WTC11 (cell line): ENCODE data around the gene LYSMD3. TPM values are rescaled to one million over a fixed set of nuclear protein-coding genes. Genes with fewer than 3 reads are reported as not detected.

Experiments
- AFF4 ChIP-seq: sonication (generic); formaldehyde crosslinking; IDR thresholded peaks from 2 replicates; pipeline ENCODE4 v1.8.1; 2023; ENCODE audit warnings: mild to moderate bottlenecking, missing genetic modification reagents, borderline replicate concordance
- CREM ChIP-seq: sonication (generic); formaldehyde crosslinking; IDR thresholded peaks from 2 replicates; pipeline ENCODE4 v1.8.1; 2022; ENCODE audit warnings: mild to moderate bottlenecking, missing genetic modification reagents, moderate library complexity
- E2F5 ChIP-seq: sonication (generic); formaldehyde crosslinking; IDR thresholded peaks from 2 replicates; pipeline ENCODE4 v1.8.1; 2022; ENCODE audit warnings: mild to moderate bottlenecking, moderate library complexity, missing genetic modification reagents
- ETV6 ChIP-seq: sonication (generic); formaldehyde crosslinking; IDR thresholded peaks from 2 replicates; pipeline ENCODE4 v1.8.1; 2022; ENCODE audit warnings: mild to moderate bottlenecking, missing genetic modification reagents
- FOXJ3 ChIP-seq: sonication (generic); formaldehyde crosslinking; IDR thresholded peaks from 2 replicates; pipeline ENCODE4 v1.9.0; 2021; ENCODE audit warnings: missing genetic modification reagents, mild to moderate bottlenecking, borderline replicate concordance
- FOXK1 ChIP-seq: sonication (generic); formaldehyde crosslinking; IDR thresholded peaks from 2 replicates; pipeline ENCODE4 v1.8.0; 2022; ENCODE audit warnings: mild to moderate bottlenecking, moderate library complexity, missing genetic modification reagents
- IRF1 ChIP-seq: sonication (generic); formaldehyde crosslinking; IDR thresholded peaks from 2 replicates; pipeline ENCODE4 v1.8.0; 2023; ENCODE audit warnings: missing genetic modification reagents
- KAT7 ChIP-seq: sonication (generic); formaldehyde crosslinking; IDR thresholded peaks from 2 replicates; pipeline ENCODE4 v1.8.1; 2023; ENCODE audit warnings: missing genetic modification reagents, mild to moderate bottlenecking, borderline replicate concordance
- NFE2L1 ChIP-seq: sonication (generic); formaldehyde crosslinking; IDR thresholded peaks from 2 replicates; pipeline ENCODE4 v1.8.1; 2023; ENCODE audit warnings: missing genetic modification reagents
- NFYB ChIP-seq: sonication (generic); formaldehyde crosslinking; conservative IDR thresholded peaks from 2 replicates; pipeline ENCODE4 v1.8.0; 2022; ENCODE audit warnings: low read depth, missing genetic modification reagents
- PRDM15 ChIP-seq: sonication (generic); formaldehyde crosslinking; IDR thresholded peaks from 2 replicates; pipeline ENCODE4 v1.8.0; 2022; ENCODE audit warnings: missing genetic modification reagents
- RELA ChIP-seq: sonication (generic); formaldehyde crosslinking; IDR thresholded peaks from 2 replicates; pipeline ENCODE4 v1.8.1; 2022; ENCODE audit warnings: missing genetic modification reagents, mild to moderate bottlenecking, borderline replicate concordance
- RORB ChIP-seq: fragments of 250-450 bp; sonication (Bioruptor Pico); IDR thresholded peaks from 2 replicates; pipeline ENCODE4 v1.9.0; 2021; ENCODE audit warnings: mild to moderate bottlenecking
- SP1 ChIP-seq: sonication (generic); formaldehyde crosslinking; conservative IDR thresholded peaks from 2 replicates; pipeline ENCODE4 v1.8.1; 2022; ENCODE audit warnings: missing genetic modification reagents
- STAT6 ChIP-seq: sonication (generic); formaldehyde crosslinking; conservative IDR thresholded peaks from 2 replicates; pipeline ENCODE4 v1.8.1; 2023; ENCODE audit warnings: mild to moderate bottlenecking, low read depth, missing genetic modification reagents, moderate library complexity
- TEAD1 ChIP-seq: sonication (generic); formaldehyde crosslinking; IDR thresholded peaks from 2 replicates; pipeline ENCODE4 v1.8.0; 2022; ENCODE audit warnings: mild to moderate bottlenecking, missing genetic modification reagents
- USF1 ChIP-seq: sonication (generic); formaldehyde crosslinking; IDR thresholded peaks from 2 replicates; pipeline ENCODE4 v1.8.0; 2022; ENCODE audit warnings: mild to moderate bottlenecking, missing genetic modification reagents
- USF2 ChIP-seq: sonication (generic); formaldehyde crosslinking; IDR thresholded peaks from 2 replicates; pipeline ENCODE4 v1.8.1; 2023; ENCODE audit warnings: mild to moderate bottlenecking, missing genetic modification reagents, moderate library complexity
- ZNF121 ChIP-seq: sonication (generic); formaldehyde crosslinking; IDR thresholded peaks from 2 replicates; pipeline ENCODE4 v1.8.0; 2023; ENCODE audit warnings: missing genetic modification reagents
- ZNF263 ChIP-seq: sonication (generic); formaldehyde crosslinking; IDR thresholded peaks from 2 replicates; pipeline ENCODE4 v1.8.1; 2022; ENCODE audit warnings: low read depth, mild to moderate bottlenecking, moderate library complexity, missing genetic modification reagents
- ZNF416 ChIP-seq: fragments of 250-450 bp; sonication (Bioruptor Pico); IDR thresholded peaks from 2 replicates; pipeline ENCODE4 v1.9.0; 2021; ENCODE audit warnings: mild to moderate bottlenecking, inconsistent platforms
- ZNF423 ChIP-seq: fragments of 250-450 bp; sonication (Bioruptor Pico); IDR thresholded peaks from 2 replicates; pipeline ENCODE4 v2.1.2; 2022; ENCODE audit warnings: mild to moderate bottlenecking, moderate library complexity
- total RNA-seq: library from RNA; stranded (reverse); gene quantifications from 3 replicates; pipeline ENCODE4 v1.2.3, GENCODE V29; 2021

The LYSMD3 gene
- total RNA-seq, 1 experiment from 2014 or later, result 15.8 TPM

GRCh38 chr5:90558344-90559192 lies 29.2 kb upstream of the LYSMD3 start, which contains the start of gene ADGRV1 (continued):
- TF ChIP-seq RELA (CRISPR knock-in tag), result peak; percentile 62; the same call in 1 of the 2 replicates
- no peak for TF ChIP-seq USF1
- TF ChIP-seq FOXJ3, result no peak
- peak; percentile 84; the same call in 1 of the 2 replicates for TF ChIP-seq ZNF416
- TF ChIP-seq USF2 (CRISPR knock-in tag), result peak; percentile 74
- TF ChIP-seq NFE2L1, result 0 out of 2 replicates have a peak, but pooled peaks have one; percentile 63
- TF ChIP-seq ZNF423, result peak; percentile 44; the same call in 1 of the 2 replicates
- TF ChIP-seq ZNF121 (CRISPR knock-in tag), result no peak; the same call in 1 of the 2 replicates
- 0 out of 2 replicates have a peak, but pooled peaks have one; percentile 65 for TF ChIP-seq STAT6 (CRISPR knock-in tag)
- TF ChIP-seq AFF4, result peak; percentile 49
- TF ChIP-seq PRDM15, result peak; percentile 88
- TF ChIP-seq FOXK1 (CRISPR knock-in tag), result peak; percentile 56; the same call in 1 of the 2 replicates
- TF ChIP-seq RORB (CRISPR knock-in tag), result no peak
- peak; percentile 98; the same call in 1 of the 2 replicates for TF ChIP-seq KAT7 (CRISPR knock-in tag)
- peak; percentile 63; the same call in 1 of the 2 replicates for TF ChIP-seq NFYB
- TF ChIP-seq CREM (CRISPR knock-in tag), result peak; percentile 78
- peak; percentile 92 for TF ChIP-seq SP1
- TF ChIP-seq IRF1 (CRISPR knock-in tag), result 0 out of 2 replicates have a peak, but pooled peaks have one; percentile 21
- TF ChIP-seq TEAD1 (CRISPR knock-in tag), result peak; percentile 88
- TF ChIP-seq ETV6 (CRISPR knock-in tag), result peak; percentile 94
- TF ChIP-seq ZNF263, result 0 out of 2 replicates have a peak, but pooled peaks have one; percentile 32
- peak; percentile 72 for TF ChIP-seq E2F5 (CRISPR knock-in tag)
